GM12875 (cell line): ENCODE measurements around the gene HAPLN3.

Source experiments
- H3K4me3 ChIP-seq: one replicate; pipeline ENCODE4 v1.5.1; 2011; ENCODE audit warnings: low read depth, low read length, control low read depth
- TF ChIP-seq, protein P1 (sequence below): IDR thresholded peaks from 2 replicates; pipeline ENCODE4 v1.5.1; 2011; ENCODE audit warnings: low read depth, mild to moderate bottlenecking, control low read depth, inconsistent platforms, low read length, moderate library complexity, borderline replicate concordance; ENCODE audit not compliant: insufficient read depth

Gene HAPLN3

DNA sequence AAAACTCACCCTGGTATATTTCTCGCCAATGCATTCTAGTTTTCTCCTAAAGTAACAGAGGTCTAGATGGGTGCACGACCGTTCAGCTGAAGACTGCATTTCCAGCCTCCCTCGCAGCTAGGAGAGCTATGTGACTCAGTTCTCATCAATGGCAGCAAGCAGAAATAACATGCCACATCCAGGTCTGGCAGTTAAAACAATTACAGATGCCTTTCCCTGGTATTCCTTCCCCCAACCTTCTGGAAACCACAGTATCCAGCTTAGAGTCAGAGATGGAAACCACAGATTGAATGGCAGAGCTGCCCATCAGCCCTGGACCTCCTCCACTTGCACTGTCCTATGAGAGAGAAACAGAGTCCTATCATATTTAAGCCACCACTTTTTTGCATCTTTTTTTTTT, 4.8 kb downstream of the HAPLN3 start:
- TF ChIP-seq, protein P1, sequence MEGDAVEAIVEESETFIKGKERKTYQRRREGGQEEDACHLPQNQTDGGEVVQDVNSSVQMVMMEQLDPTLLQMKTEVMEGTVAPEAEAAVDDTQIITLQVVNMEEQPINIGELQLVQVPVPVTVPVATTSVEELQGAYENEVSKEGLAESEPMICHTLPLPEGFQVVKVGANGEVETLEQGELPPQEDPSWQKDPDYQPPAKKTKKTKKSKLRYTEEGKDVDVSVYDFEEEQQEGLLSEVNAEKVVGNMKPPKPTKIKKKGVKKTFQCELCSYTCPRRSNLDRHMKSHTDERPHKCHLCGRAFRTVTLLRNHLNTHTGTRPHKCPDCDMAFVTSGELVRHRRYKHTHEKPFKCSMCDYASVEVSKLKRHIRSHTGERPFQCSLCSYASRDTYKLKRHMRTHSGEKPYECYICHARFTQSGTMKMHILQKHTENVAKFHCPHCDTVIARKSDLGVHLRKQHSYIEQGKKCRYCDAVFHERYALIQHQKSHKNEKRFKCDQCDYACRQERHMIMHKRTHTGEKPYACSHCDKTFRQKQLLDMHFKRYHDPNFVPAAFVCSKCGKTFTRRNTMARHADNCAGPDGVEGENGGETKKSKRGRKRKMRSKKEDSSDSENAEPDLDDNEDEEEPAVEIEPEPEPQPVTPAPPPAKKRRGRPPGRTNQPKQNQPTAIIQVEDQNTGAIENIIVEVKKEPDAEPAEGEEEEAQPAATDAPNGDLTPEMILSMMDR = no peak
- H3K4me3 ChIP-seq = no peak overlapping the region

DNA sequence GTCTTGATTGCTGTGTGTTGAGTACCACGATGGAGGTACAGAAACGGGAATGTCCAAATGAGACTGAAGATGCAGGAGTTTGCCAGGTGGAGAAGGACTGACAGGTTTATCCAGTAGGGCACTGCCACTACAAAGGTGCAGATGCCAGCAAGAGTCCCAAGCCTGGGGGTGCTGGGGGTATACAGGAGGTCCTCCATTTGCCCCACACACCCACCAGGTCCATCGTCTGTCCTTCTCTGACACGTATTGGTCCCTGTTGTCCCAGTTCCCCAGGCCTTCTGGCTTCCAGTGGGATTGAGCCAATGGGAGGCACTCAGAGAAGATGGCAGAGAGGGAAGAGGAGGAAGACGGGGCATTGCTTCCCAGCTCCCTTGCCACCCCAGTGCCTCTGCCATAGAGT, 6.6 kb downstream of the HAPLN3 start:
- TF ChIP-seq, protein P1 = no peak
- no peak overlapping the region for H3K4me3 ChIP-seq

DNA sequence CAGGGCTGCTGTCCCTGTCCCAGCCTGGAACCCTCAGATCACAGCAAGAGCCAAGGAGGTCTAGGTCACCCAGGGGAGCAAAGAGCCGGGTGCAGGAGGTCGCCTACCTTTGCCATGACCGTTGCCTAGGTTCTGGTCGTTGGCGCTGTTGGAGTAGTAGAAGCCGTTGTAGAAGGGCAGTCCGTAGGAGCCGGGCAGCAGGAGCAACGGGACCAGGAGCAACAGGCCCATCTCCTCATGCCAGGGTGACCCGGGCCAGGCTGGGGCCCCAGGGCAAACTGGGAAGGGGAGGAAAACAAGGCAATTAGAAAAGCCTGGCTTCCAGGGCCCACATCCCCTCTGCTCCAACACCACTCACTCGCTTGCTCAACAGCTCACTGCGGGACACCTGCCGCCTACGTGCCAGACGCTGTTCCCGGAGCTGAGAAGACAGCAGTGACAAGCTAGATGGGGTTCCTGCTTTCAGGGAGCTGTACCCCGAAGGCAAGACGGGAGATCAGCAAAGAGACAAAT, 8.2 kb downstream of the HAPLN3 start:
- TF ChIP-seq, protein P1 = no peak
- H3K4me3 ChIP-seq = no peak overlapping the region

DNA sequence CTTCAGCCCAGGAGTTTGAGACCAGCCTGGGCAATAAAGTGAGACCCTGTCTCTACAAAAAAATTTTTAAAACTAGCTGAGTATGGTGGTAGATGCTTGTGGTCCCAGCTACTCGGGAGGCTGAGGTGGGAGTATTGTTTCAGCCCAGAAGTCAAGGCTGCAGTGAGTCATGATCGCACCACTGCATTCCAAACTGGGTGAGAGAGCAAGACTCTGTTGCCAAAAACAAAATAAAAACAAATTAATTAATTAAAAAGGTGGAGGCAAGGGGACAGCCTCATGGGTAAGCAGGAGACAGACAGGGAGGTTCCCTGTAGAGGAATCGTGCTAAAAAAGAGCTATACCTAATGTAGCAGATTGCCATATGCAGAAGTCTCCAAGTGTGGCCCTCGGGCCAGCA, 12.6 kb downstream of the HAPLN3 start:
- TF ChIP-seq, protein P1 = no peak
- no peak overlapping the region for H3K4me3 ChIP-seq

DNA sequence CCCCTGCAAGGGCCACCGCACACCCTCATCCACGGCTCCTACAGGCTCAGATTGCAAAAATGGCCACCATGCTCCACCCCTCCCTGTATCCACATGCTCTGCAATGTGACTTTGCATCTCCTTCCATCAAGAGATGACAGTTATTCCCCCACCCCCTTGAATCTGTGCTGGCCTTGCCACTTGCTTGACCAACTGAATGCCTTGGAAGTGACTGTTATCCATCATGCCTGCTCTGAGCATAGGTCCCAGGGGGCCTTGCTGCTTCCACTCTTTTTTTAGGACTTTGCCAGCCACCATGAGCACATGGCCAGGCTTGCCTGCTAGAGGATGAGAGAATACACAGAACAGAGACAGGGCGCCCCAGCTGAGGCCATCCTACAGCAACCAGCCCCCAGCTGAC, 13.6 kb downstream of the HAPLN3 start:
- TF ChIP-seq, protein P1 = no peak
- no peak overlapping the region for H3K4me3 ChIP-seq

DNA sequence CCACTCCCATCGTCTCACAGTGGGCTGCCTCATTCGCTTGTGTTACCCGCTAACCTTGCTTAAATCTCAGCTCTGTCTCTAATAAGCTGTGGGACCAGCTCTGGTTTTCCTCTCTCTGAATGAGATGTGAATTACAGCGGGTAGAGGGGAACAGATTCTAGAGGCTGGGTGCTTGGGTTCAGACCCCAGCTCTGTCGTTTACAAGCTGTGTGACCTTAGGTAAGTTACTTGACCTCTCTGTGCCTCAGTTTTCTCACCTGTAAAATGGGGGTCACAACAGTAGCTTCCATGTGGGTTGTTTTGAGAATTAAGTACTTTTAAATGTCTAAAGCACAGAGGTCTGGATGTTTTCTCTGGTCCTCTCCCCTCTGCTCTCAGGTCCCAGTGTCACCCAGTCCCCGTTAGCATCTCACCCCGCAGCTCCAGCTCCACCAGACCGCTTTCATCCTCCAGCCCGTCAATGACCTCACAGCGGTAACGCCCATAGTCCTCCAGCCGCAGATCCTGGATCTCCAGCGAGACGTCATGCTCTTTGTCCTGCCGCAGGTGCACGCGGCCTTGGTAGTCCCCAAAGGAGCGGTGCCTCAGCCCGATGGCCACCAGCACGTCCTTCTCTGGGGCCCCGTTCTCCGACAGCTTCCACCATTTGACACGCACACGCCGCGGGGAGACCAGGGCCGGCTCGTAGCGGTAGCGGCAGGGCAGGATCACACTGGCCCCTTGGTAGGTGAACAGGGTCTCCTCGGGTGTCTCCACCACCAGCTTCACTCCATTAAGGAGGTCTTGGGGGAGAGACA, 14.2 kb downstream of the HAPLN3 start:
- no peak overlapping the region for H3K4me3 ChIP-seq
- TF ChIP-seq, protein P1 = no peak

DNA sequence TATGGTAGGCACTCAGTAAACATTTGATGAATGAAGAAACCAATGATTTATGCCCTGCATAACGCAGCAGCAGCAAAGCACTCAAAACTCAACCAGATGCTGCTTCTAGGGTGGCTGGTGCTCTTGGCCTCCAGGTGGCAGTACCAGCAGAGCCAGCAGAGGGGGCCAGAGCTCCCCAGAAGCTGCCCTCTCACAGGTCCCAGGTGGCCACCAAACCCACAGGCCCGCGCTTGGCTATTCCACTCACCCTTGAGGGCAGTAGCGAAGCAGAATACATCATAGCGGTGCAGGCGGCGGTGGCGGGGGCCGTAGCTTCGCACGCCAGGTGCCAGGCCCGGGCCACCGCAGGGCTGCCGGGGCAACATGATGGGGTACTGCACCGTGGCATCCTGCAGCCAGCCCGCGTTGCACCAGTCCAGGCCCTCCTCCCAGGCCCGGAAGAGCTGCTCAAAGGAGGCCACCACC, 16.6 kb downstream of the HAPLN3 start:
- no peak overlapping the region for H3K4me3 ChIP-seq
- TF ChIP-seq, protein P1 = peak; percentile 79
